ENCODE measurements around the gene CYP1A2.

CYP1A2 gene

GRCh38 chr15:74789741-74790079 lies 41.1 kb downstream of the CYP1A2 start:
- Histone ChIP-seq H3K4me3 (ENCODE audit: low read length) (no peak overlapping the region), H3K36me3 (ENCODE audit: control insufficient read depth, insufficient read depth, low read length) (no peaks in the 10 kb centered on the region), H2BK5ac (ENCODE audit: low read length) (no peak overlapping the region), H2AK5ac (ENCODE audit: low read length) (no peak overlapping the region), H3K4me1 (ENCODE audit: control insufficient read depth, low read depth, low read length) (peaks cover 8% of the 10 kb centered on the region), H3K56ac (ENCODE audit: low read length) (no peak overlapping the region), H3K23ac (ENCODE audit: low read length) (no peak overlapping the region), H3K27me3 (ENCODE audit: insufficient read depth, low read length, poor library complexity) (no peaks in the 10 kb centered on the region), H3K4me2 (ENCODE audit: low read length) (no peak overlapping the region), H3K79me1 (ENCODE audit: low read length) (peaks cover 41% of the 10 kb centered on the region), H3K9ac (ENCODE audit: low read length) (no peak overlapping the region), H3K27ac (ENCODE audit: low read depth, low read length) (no peak overlapping the region), H3K18ac (ENCODE audit: low read length) (no peak overlapping the region), H2BK120ac (ENCODE audit: low read depth, low read length) (no peak overlapping the region), H2BK15ac (replicated peaks; ENCODE audit: low read depth) (no peak overlapping the region), H4K5ac (ENCODE audit: low read length) (no peak overlapping the region), H3K79me2 (ENCODE audit: control insufficient read depth, insufficient read depth, low read length) (peaks cover 19% of the 10 kb centered on the region), H4K8ac (ENCODE audit: low read depth, low read length) (no peak overlapping the region), H3K4ac (ENCODE audit: low read depth, low read length) (no peak overlapping the region)
- WGBS (ENCODE audit: extremely low coverage, insufficient coverage, low lambda C conversion rate), result no CpG with 5 or more reads among the region's 3 CpGs
- no peak for DNase-seq

GRCh38 chr15:74790080-74790916 lies 41.7 kb downstream of the CYP1A2 start:
- Histone ChIP-seq H2BK120ac (ENCODE audit: low read depth, low read length) (no peak overlapping the region), H3K4me2 (ENCODE audit: low read length) (no peak overlapping the region), H3K4me1 (ENCODE audit: control insufficient read depth, low read depth, low read length) (peaks cover 8% of the 10 kb centered on the region), H3K36me3 (ENCODE audit: control insufficient read depth, insufficient read depth, low read length) (no peaks in the 10 kb centered on the region), H4K8ac (ENCODE audit: low read depth, low read length) (no peak overlapping the region), H2AK5ac (ENCODE audit: low read length) (no peak overlapping the region), H4K5ac (ENCODE audit: low read length) (no peak overlapping the region), H3K56ac (ENCODE audit: low read length) (no peak overlapping the region), H3K9ac (ENCODE audit: low read length) (no peak overlapping the region), H2BK15ac (replicated peaks; ENCODE audit: low read depth) (no peak overlapping the region), H3K18ac (ENCODE audit: low read length) (no peak overlapping the region), H3K4ac (ENCODE audit: low read depth, low read length) (no peak overlapping the region), H3K27ac (ENCODE audit: low read depth, low read length) (no peak overlapping the region), H3K27me3 (ENCODE audit: insufficient read depth, low read length, poor library complexity) (no peaks in the 10 kb centered on the region), H3K4me3 (ENCODE audit: low read length) (no peak overlapping the region), H3K23ac (ENCODE audit: low read length) (no peak overlapping the region), H2BK5ac (ENCODE audit: low read length) (no peak overlapping the region), H3K79me1 (ENCODE audit: low read length) (peaks cover 38% of the 10 kb centered on the region), H3K79me2 (ENCODE audit: control insufficient read depth, insufficient read depth, low read length) (peaks cover 13% of the 10 kb centered on the region)
- no peak for DNase-seq
- WGBS (ENCODE audit: extremely low coverage, insufficient coverage, low lambda C conversion rate), result no CpG with 5 or more reads among the region's 15 CpGs

GRCh38 chr15:74791007-74791406 lies 42.4 kb downstream of the CYP1A2 start:
- no peak overlapping the region for H3K27ac ChIP-seq (ENCODE audit: low read depth, low read length)
- DNase-seq, result no peak
- peaks cover 11% of the 10 kb centered on the region for H3K79me2 ChIP-seq (ENCODE audit: control insufficient read depth, insufficient read depth, low read length)
- no CpG with 5 or more reads among the region's 1 CpG for WGBS (ENCODE audit: extremely low coverage, insufficient coverage, low lambda C conversion rate)
- H3K4me3 ChIP-seq (ENCODE audit: low read length), result no peak overlapping the region
- no peak overlapping the region for H4K8ac ChIP-seq (ENCODE audit: low read depth, low read length)
- H3K18ac ChIP-seq (ENCODE audit: low read length), result no peak overlapping the region
- H2AK5ac ChIP-seq (ENCODE audit: low read length), result no peak overlapping the region
- H3K9ac ChIP-seq (ENCODE audit: low read length), result no peak overlapping the region
- peaks cover 8% of the 10 kb centered on the region for H3K4me1 ChIP-seq (ENCODE audit: control insufficient read depth, low read depth, low read length)
- no peak overlapping the region for H3K56ac ChIP-seq (ENCODE audit: low read length)
- H2BK120ac ChIP-seq (ENCODE audit: low read depth, low read length), result no peak overlapping the region
- no peaks in the 10 kb centered on the region for H3K27me3 ChIP-seq (ENCODE audit: insufficient read depth, low read length, poor library complexity)
- no peak overlapping the region for H4K5ac ChIP-seq (ENCODE audit: low read length)
- H3K4ac ChIP-seq (ENCODE audit: low read depth, low read length), result no peak overlapping the region
- H2BK5ac ChIP-seq (ENCODE audit: low read length), result no peak overlapping the region
- H3K4me2 ChIP-seq (ENCODE audit: low read length), result no peak overlapping the region
- no peak overlapping the region for H2BK15ac ChIP-seq (replicated peaks; ENCODE audit: low read depth)
- no peak overlapping the region for H3K23ac ChIP-seq (ENCODE audit: low read length)
- H3K36me3 ChIP-seq (ENCODE audit: control insufficient read depth, insufficient read depth, low read length), result no peaks in the 10 kb centered on the region
- H3K79me1 ChIP-seq (ENCODE audit: low read length), result peaks cover 34% of the 10 kb centered on the region

GRCh38 chr15:74791667-74792066 lies 43.0 kb downstream of the CYP1A2 start:
- Histone ChIP-seq H3K79me2 (ENCODE audit: control insufficient read depth, insufficient read depth, low read length) (peaks cover 8% of the 10 kb centered on the region), H4K5ac (ENCODE audit: low read length) (no peak overlapping the region), H4K8ac (ENCODE audit: low read depth, low read length) (no peak overlapping the region), H3K23ac (ENCODE audit: low read length) (no peak overlapping the region), H2BK15ac (replicated peaks; ENCODE audit: low read depth) (no peak overlapping the region), H3K4me3 (ENCODE audit: low read length) (no peak overlapping the region), H3K4me2 (ENCODE audit: low read length) (no peak overlapping the region), H3K4me1 (ENCODE audit: control insufficient read depth, low read depth, low read length) (peaks cover 8% of the 10 kb centered on the region), H3K56ac (ENCODE audit: low read length) (no peak overlapping the region), H3K36me3 (ENCODE audit: control insufficient read depth, insufficient read depth, low read length) (no peaks in the 10 kb centered on the region), H2BK120ac (ENCODE audit: low read depth, low read length) (no peak overlapping the region), H3K9ac (ENCODE audit: low read length) (no peak overlapping the region), H3K27ac (ENCODE audit: low read depth, low read length) (no peak overlapping the region), H2AK5ac (ENCODE audit: low read length) (no peak overlapping the region), H3K18ac (ENCODE audit: low read length) (no peak overlapping the region), H3K27me3 (ENCODE audit: insufficient read depth, low read length, poor library complexity) (no peaks in the 10 kb centered on the region), H3K79me1 (ENCODE audit: low read length) (peaks cover 32% of the 10 kb centered on the region), H3K4ac (ENCODE audit: low read depth, low read length) (no peak overlapping the region), H2BK5ac (ENCODE audit: low read length) (no peak overlapping the region)
- DNase-seq, result no peak
- no CpG with 5 or more reads among the region's 7 CpGs for WGBS (ENCODE audit: extremely low coverage, insufficient coverage, low lambda C conversion rate)

- WGBS (ENCODE audit: extremely low coverage, insufficient coverage, low lambda C conversion rate), result no CpG with 5 or more reads among the region's 12 CpGs
- Histone ChIP-seq H4K5ac (ENCODE audit: low read length) (no peak overlapping the region), H3K27ac (ENCODE audit: low read depth, low read length) (no peak overlapping the region), H2BK120ac (ENCODE audit: low read depth, low read length) (no peak overlapping the region), H3K9ac (ENCODE audit: low read length) (no peak overlapping the region), H3K4me2 (ENCODE audit: low read length) (no peak overlapping the region), H3K36me3 (ENCODE audit: control insufficient read depth, insufficient read depth, low read length) (no peaks in the 10 kb centered on the region), H2AK5ac (ENCODE audit: low read length) (no peak overlapping the region), H3K4ac (ENCODE audit: low read depth, low read length) (no peak overlapping the region), H3K4me1 (ENCODE audit: control insufficient read depth, low read depth, low read length) (peaks cover 8% of the 10 kb centered on the region), H3K23ac (ENCODE audit: low read length) (no peak overlapping the region), H4K8ac (ENCODE audit: low read depth, low read length) (no peak overlapping the region), H3K56ac (ENCODE audit: low read length) (no peak overlapping the region), H3K4me3 (ENCODE audit: low read length) (no peak overlapping the region), H2BK15ac (replicated peaks; ENCODE audit: low read depth) (no peak overlapping the region), H3K79me1 (ENCODE audit: low read length) (peaks cover 28% of the 10 kb centered on the region), H3K27me3 (ENCODE audit: insufficient read depth, low read length, poor library complexity) (no peaks in the 10 kb centered on the region), H3K79me2 (ENCODE audit: control insufficient read depth, insufficient read depth, low read length) (peaks cover 8% of the 10 kb centered on the region), H3K18ac (ENCODE audit: low read length) (no peak overlapping the region), H2BK5ac (ENCODE audit: low read length) (no peak overlapping the region)
- no peak for DNase-seq
These were observed 43.8 kb downstream of the CYP1A2 start for GRCh38 chr15:74792227-74793016.
